ENCODE measurements around the gene KLF6. TPM values are rescaled to one million over a fixed set of nuclear protein-coding genes. Genes with fewer than 3 reads are reported as not detected.
A peak's percentile ranks its signal among the peaks of the same experiment; 100 is the strongest.

The KLF6 gene
- total and polyA plus RNA-seq, 9 of the 15 experiments (the other 6 are each of a cell fraction or from before 2014, with no cell fraction given), result 3.2 to 23.9 (median 8.0) TPM

- ChIA-PET POLR2A (interaction anchor here (0.6 kb wide), 1 partner anchor 14 kb away, joined by 3 read pairs; no protein-coding TSS in a partner anchor), CTCF (ENCODE audit: low intra/inter-chr PET ratio) (no interaction called here)
- no peak overlapping the region for H3K4me2 ChIP-seq (ENCODE audit: insufficient read depth, low read length)
- no peak overlapping the region for H3K27ac ChIP-seq (ENCODE audit: extremely low read depth, low read depth, low read length)
- no peak for FAIRE-seq
- no peaks in the 10 kb centered on the region for H3K36me3 ChIP-seq (ENCODE audit: control insufficient read depth, insufficient read depth, low read length)
- 21% methylated on average over 3 of the region's 3 CpGs for WGBS (ENCODE audit: insufficient coverage, low coverage, missing lambda C conversion rate)
- no TSS peak for BruUV-seq (replicated peaks)
- no peak overlapping the region for H2AFZ ChIP-seq (ENCODE audit: low read depth, low read length)
- no peak overlapping the region for H3K4me3 ChIP-seq
- H3K9me1 ChIP-seq (ENCODE audit: control insufficient read depth, insufficient read depth, low read length), result no peaks in the 10 kb centered on the region
- in situ Hi-C loops (cut with MboI) (no loop called here), intact Hi-C loops (cut with micrococcal nuclease) (no loop called here)
- no peak for ATAC-seq
- no peaks in the 10 kb centered on the region for H3K27me3 ChIP-seq (ENCODE audit: control insufficient read depth in 2 of 2, insufficient read depth in 2 of 2, low read length in 2 of 2)
- no peaks in the 10 kb centered on the region for H4K20me1 ChIP-seq (replicated peaks; ENCODE audit: control insufficient read depth, insufficient read depth, low read length)
- TF ChIP-seq ZFP36 (IDR thresholded peaks at IDR 0.05; ENCODE audit: low read depth, low read length, partially characterized antibody) (peak; percentile 42), RBM25 (IDR thresholded peaks at IDR 0.05; ENCODE audit: low read depth, low read length, severe bottlenecking) (peak; percentile 31), HEY1 (CRISPR knock-in tag; IDR thresholded peaks at IDR 0.05; ENCODE audit: borderline replicate concordance) (no peak)
- no peak for DNase-seq (ENCODE audit: extremely low read depth in 1 of 4, low spot score in 3 of 4)
- H3K9me3 ChIP-seq (replicated peaks; ENCODE audit: control insufficient read depth, insufficient read depth, low read depth, low read length), result no peaks in the 10 kb centered on the region
- no peaks in the 10 kb centered on the region for H3K79me2 ChIP-seq (ENCODE audit: control insufficient read depth, insufficient read depth, low read length)
- peaks cover 0 to 2% of the 10 kb centered on the region in 2 experiments; a peak in 1 of 5 replicates for H3K4me1 ChIP-seq (replicated peaks in 1 of 2; ENCODE audit: control insufficient read depth in 2 of 2, insufficient read depth in 2 of 2, low read length in 2 of 2)
- no peak overlapping the region for H3K9ac ChIP-seq (ENCODE audit: insufficient read depth in 1 of 2, low read depth in 2 of 2, low read length in 2 of 2)
Measured at GRCh38 chr10:3791974-3792633, 7.1 kb upstream of the KLF6 start.

DNA sequence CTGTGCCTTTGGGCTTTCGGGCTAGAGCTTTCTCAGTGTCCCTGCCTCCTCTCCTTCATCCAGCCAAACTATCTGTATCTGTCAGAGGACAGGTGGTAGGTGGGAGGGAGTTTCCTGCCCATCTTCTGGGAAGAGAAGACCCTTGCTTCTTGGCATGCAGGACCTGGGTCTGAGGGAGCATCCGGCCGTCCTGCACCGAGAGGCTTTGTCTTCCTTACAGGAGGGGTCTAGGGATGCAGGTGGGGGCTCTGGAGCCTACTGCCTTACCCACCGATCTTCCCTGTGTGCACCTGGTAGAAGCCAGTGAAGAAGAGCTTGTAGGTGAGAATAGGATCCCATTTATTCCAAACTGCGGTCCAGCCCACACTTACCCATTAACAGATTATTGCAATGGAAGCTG lies 5.8 kb upstream of the KLF6 start:
- H3K4me3 ChIP-seq, result no peak overlapping the region
- ChIA-PET POLR2A (no interaction called here), CTCF (ENCODE audit: low intra/inter-chr PET ratio) (no interaction called here)
- H4K20me1 ChIP-seq (replicated peaks; ENCODE audit: control insufficient read depth, insufficient read depth, low read length), result no peaks in the 10 kb centered on the region
- 62% methylated on average over 5 of the region's 6 CpGs for WGBS (ENCODE audit: insufficient coverage, low coverage, missing lambda C conversion rate)
- ATAC-seq, result no peak
- no peak overlapping the region for H3K9ac ChIP-seq (ENCODE audit: insufficient read depth in 1 of 2, low read depth in 2 of 2, low read length in 2 of 2)
- H3K36me3 ChIP-seq (ENCODE audit: control insufficient read depth, insufficient read depth, low read length), result no peaks in the 10 kb centered on the region
- no peak for DNase-seq (ENCODE audit: extremely low read depth in 1 of 4, low spot score in 3 of 4)
- peaks cover 7 to 9% of the 10 kb centered on the region in 2 experiments; a peak in 4 of 5 replicates for H3K4me1 ChIP-seq (replicated peaks in 1 of 2; ENCODE audit: control insufficient read depth in 2 of 2, insufficient read depth in 2 of 2, low read length in 2 of 2)
- no peak overlapping the region for H3K4me2 ChIP-seq (ENCODE audit: insufficient read depth, low read length)
- H3K9me3 ChIP-seq (replicated peaks; ENCODE audit: control insufficient read depth, insufficient read depth, low read depth, low read length), result no peaks in the 10 kb centered on the region
- intact Hi-C loops (cut with micrococcal nuclease), result no loop called here
- no peaks in the 10 kb centered on the region; the same call in 2 of the 3 replicates for H3K79me2 ChIP-seq (ENCODE audit: control insufficient read depth, insufficient read depth, low read length)
- no peak for FAIRE-seq
- TF ChIP-seq CBX8 (IDR thresholded peaks at IDR 0.05; ENCODE audit: borderline replicate concordance, extremely low read depth, low read depth, low read length, poor library complexity, severe bottlenecking) (no peak), CC2D1A (IDR thresholded peaks at IDR 0.05) (no peak), FOXA1 (IDR thresholded peaks at IDR 0.05; ENCODE audit: borderline replicate concordance) (no peak), ZNF561 (CRISPR knock-in tag; conservative IDR thresholded peaks at IDR 0.05) (no peak), COPS2 (conservative IDR thresholded peaks at IDR 0.05) (no peak), SAFB2 (IDR thresholded peaks at IDR 0.05; ENCODE audit: borderline replicate concordance, low read depth, low read length, severe bottlenecking) (no peak), SRF (CRISPR knock-in tag; IDR thresholded peaks at IDR 0.05) (no peak), XRCC5 (IDR thresholded peaks at IDR 0.05; ENCODE audit: low read depth, low read length) (no peak), ZC3H11A (IDR thresholded peaks at IDR 0.05; ENCODE audit: low read depth, low read length) (no peak), ZNF668 (CRISPR knock-in tag; IDR thresholded peaks at IDR 0.05) (no peak), MTA1 (IDR thresholded peaks at IDR 0.05; ENCODE audit: borderline replicate concordance) (no peak), HDAC1 (IDR thresholded peaks at IDR 0.05) (no peak), SIX5 (IDR thresholded peaks at IDR 0.05; ENCODE audit: borderline replicate concordance in 1 of 2, insufficient read depth in 1 of 2, low read depth in 1 of 2, low read length in 2 of 2) (no peak)
- no peaks in the 10 kb centered on the region for H3K27me3 ChIP-seq (ENCODE audit: control insufficient read depth in 2 of 2, insufficient read depth in 2 of 2, low read length in 2 of 2)
- in situ Hi-C loops (cut with MboI), result no loop called here
- no peaks in the 10 kb centered on the region for H3K9me1 ChIP-seq (ENCODE audit: control insufficient read depth, insufficient read depth, low read length)
- H2AFZ ChIP-seq (ENCODE audit: low read depth, low read length), result no peak overlapping the region
- no peak overlapping the region for H3K27ac ChIP-seq (ENCODE audit: extremely low read depth, low read depth, low read length)
- BruUV-seq (replicated peaks), result no TSS peak

Data from K562 (cell line).